ENCODE measurements around the gene SULF2.
"Not testable (repeated sequence)": the region's sequence is repeated elsewhere in the genome, so short reads cannot be mapped to it uniquely, and the experiment has no call there.

SULF2 gene

GRCh38 chr20:47785311-47785853 is at the start of gene SULF2:
TSS of gene SULF2 (minus strand) at chr20:47785481. CDS start at chr20:47757363, 28,118 bp downstream.
- no peak for DNase-seq

DNA sequence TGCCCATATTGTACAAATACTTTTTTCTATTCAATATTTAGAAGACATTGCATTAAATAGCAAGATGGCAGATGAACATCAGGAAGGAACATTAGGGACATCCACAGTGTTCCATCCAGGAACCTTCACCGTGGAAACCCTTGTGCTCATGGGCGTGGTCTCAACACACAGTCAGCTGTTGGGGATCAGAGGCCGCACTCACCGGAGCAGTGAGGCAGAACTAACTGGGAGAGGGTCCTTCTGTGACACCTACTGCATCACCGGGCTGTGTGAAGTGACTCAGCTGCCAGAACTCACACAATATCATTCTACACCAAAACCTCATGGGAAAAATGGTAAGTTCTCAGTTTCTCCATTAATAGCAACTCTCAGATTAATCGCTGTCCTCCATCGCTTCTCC is 46.4 kb upstream of the SULF2 start:
- not testable (repeated sequence) for DNase-seq

DNA sequence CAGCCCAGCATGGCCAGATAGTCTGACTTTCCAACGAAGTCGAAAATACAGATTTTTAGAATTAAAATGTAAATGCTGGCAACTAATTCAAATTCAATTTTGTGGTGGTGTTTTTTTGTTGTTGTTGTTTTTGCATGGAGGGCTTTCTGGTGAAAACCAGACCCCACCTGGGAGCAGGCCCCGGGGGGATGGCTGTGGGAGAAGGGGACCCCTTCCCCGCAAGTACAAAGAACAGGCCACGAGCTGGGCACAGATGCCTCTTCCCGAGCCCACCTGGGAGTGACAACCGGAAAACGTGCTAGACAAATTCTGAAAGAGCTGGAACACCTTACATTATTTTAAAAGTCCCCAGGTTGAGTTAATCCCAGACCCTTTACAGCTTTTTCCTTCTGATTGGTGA is 41.4 kb upstream of the SULF2 start:
- DNase-seq, result not testable (repeated sequence)

DNA sequence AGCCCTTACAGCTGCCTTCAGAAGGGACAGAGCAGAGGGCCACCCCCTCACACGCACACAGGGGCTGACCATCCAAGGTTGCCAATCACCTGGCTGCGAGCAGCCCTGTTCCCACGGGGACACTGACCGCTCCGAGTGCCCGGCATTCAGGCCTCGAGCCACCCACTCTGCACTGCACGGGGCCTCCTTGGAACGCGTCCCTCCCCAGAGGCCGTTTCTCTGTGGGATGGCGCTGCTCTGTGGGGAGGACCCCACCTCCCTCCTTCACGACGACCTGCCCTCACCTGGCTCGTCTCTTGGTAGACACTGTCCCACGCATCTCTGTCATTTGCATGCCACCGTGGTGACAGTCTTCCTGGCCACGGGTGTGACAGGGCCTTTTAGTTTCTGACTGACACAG is 40.7 kb upstream of the SULF2 start:
- not testable (repeated sequence) for DNase-seq

- DNase-seq, result no peak
Observed at GRCh38 chr20:47825011-47825762, 39.9 kb upstream of the SULF2 start.

GRCh38 chr20:47823941-47824340 is 38.7 kb upstream of the SULF2 start:
- DNase-seq, result not testable (repeated sequence)

DNA sequence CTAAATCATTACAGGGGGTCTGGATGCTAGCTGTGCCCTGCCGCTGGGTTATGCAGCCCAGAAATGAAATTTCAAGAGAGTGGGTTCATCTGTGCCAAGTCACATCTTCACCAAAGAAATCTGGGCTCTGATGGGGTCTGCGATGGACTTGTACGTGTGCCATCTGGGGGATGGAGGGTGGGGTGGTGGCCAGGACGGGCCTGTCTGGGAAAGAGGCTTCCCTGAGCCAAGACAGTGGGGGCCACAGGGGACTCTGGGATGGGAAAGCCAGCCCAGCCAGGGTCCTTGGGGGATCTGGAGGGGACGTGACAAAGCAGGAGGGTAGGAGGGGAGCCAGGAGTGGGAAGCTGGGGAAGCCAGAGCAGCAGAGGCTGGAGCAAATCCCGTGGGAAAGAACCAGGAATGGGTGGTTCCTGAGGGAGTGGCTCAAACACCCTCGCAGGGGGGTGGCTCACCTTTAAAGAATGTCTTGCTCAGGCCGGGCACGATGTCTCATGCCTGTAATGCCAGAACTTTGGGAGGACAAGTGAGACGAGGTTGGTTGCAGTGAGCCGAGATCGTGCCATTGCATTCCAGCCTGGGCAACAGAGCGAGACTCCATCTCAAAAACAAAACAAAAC is 36.3 kb upstream of the SULF2 start:
- no peak for DNase-seq

DNA sequence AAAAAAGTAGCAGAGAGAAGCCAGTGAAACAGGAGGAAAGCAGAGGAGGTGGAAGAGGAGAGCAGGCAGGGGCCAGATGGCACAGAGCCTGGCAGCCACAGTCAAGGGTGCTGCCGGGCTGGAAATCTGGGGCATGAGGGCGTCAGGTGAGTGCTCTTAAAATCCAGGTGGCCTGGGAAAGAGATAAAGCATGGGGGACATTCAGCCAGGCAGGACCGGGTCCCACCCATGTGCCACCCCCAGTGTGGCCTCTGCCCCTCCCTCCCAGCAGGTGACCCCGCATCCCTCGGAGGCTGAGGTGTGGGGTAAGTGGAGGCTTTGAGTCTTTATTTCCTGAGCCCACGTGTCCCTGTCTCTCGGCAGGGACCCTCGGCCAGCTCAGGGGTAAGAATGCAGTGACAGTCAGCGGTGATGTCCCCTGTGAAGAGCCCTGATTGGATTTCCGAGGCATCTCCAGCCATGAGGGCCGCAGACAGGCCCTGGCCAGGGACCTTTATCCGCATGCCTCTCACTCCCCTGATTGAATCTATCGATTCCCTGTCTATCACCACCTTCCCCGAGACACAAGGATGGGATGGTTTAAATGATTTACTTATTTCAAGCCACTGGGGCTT is 33.8 kb upstream of the SULF2 start:
- no peak for DNase-seq

DNA sequence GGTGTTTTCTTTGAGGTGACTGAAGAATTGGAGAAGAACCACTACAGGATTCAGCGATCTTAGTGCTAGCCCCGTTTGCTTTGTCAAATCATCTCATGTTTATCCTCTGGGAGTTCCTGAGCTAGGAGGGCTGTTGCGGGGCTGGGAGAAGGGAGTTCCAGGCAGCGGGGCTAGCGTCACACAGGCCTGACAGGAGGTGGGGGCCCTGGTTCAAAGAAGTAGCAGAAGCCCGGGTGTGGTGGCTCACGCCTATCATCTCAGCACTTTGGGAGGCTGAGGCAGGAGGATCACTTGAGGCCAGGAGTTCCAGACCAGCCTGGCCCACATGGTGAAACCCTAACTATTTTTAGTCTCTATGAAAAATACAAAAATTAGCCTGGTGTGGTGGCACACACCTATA is 33.2 kb upstream of the SULF2 start:
- no peak for DNase-seq

DNA sequence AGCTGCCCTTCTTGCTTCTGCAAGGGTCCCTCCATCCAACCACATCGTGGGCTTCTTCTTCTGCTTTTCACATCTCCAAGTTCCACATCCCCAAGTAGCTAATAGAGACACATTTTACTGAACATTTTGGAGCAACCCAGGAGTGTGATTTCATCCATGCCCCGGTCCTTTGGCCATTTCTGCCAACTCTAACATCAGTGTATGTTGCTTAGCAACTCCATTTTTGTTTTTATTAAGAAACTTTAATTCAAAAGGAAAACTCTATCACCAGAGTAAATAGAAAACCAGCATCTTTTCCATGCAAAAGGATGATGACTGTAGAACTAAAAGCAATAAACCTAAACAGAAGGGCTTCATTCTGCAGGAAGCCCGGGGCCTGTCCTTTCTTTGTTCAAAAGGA is 32.7 kb upstream of the SULF2 start:
- no peak for DNase-seq

GRCh38 chr20:47817573-47817972 is 32.3 kb upstream of the SULF2 start:
- DNase-seq, result no peak

DNA sequence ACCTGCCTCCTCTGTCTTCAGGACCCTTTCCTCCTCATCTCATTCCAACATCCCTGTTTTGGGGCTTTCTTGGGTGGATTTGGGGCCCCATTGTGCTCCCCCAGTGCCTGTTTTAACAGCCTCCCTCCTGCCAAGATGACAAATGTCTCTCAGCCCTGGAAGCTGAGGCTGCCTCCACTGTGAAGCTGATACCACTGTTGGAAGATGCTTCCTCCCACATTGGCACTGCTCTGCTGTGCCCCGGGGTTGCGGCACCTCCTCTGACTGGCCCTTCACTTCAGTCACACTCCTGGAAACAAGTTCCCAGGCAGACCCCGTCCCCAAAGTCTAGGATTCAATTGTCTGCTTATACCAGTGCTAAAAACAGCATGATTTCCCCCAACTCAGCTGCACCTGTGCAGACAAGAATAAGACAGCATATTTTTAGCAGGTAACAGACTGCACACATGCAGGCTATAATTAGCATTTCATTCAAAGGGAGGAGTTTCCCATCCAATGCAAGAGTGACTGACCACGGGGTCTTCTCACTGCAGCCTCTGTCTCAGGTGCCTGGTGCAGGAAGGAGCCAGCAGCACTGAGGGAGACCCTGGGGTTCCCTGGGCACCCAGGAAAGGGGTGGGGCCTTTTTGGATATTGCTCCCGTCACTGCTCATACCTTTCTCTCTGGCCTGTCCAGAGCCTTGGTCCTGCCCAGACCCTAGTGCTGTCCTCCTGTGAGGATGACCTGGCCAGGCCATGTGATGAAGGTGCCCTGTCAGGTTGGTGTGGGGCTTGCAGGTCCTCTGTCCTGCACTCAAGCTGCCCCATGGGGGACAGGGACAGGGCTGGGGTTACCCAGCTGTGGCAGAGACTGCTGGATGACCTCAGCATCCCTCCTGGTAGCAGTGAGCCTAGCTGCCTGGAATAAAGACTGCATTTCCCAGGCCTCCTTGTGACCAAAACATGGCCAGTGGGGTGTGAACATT is 31.5 kb upstream of the SULF2 start:
- DNase-seq, result no peak

DNA sequence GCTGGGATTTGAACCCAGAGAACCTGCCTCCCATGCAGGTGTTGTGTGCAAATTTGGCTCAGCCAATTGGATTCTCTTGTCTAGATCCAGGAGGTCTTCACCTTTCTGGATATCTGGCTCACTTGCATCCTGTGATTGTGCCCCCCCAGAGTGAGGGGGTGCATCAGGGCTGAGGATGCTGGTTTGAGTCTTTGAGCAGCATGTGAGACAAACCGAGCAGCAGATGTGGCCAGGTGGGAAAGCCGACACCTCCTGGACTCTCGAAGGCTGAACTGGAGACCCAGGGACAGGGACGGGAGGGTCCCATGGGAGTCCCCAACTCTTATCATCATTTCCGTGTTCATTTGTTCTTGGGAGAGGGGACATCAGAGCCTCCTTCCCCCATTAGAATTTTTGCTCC is 30.6 kb upstream of the SULF2 start:
- no peak for DNase-seq

- no peak for DNase-seq
Observed at GRCh38 chr20:47815416-47815806, 30.1 kb upstream of the SULF2 start.

GRCh38 chr20:47814632-47815415 is 29.5 kb upstream of the SULF2 start:
- no peak for DNase-seq

GRCh38 chr20:47810721-47811347 is 25.6 kb upstream of the SULF2 start:
- no peak for DNase-seq

GRCh38 chr20:47810116-47810677 is 24.9 kb upstream of the SULF2 start:
- no peak for DNase-seq

DNA sequence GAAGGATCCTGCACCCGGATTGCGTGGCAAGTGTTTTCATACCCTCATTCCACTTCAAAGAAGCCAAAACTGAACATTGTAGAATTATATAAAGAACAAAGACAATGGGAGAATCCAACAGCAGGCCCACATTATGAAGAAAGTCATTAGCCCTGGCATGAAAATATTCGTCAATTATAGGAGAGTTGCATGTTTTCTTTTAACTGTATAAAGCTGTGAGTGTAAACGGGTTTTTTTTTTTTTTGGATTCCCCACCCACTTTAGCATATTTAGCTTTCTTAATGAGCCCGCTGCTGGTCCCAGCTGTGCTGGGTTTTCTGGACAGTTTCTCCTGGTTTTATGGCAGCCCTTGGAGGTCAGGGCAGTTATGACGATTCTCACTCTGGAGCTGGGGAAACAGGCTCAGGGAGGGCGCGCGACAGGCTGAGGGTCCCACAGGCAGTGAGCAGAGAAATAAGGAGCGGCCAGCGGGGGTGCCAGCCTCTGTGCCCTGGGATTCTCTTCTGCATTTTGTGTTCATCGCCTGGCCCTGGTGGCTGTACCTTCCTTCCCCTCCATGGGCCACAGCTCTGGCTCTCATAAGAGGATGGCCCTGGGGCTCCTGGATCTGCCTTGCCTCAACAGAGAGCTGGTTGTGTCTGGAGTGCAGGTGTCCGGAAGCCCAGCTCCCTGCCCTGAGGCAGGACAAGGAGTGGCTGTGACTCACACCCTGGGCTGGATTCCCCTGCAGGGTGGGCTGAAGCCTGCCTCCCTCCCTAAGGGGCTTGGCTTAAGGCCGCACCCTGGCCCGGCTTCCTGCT is 24.1 kb upstream of the SULF2 start:
- DNase-seq, result no peak

GRCh38 chr20:47805951-47806350 is 20.7 kb upstream of the SULF2 start:
- no peak for DNase-seq

DNA sequence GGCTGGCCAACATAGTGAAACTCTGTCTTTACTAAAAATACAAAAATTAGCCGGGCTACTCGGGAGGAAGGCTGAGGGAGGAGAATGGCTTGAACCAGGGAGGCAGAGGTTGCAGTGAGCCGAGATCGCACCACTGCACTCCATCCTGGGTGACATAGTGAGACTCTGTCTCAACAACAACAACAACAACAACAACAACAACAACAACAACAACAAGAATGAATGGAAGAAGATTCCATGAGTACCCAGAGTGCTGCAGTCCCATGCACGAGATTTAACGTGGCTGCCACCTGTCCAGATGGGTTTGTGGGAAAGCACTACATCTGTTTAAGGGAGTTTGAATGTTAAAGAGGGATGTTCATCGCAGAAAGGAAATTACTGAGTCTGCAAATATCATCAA is 19.7 kb upstream of the SULF2 start:
- DNase-seq, result not testable (repeated sequence)

All from NK-92 treated with Interleukin-12 subunit alpha and Interleukin-12 subunit beta, amount 100 ng/mL, for 24 hours (cell line).